Pancreas (tissue), 10 donors: ENCODE data around the gene POMGNT2. TPM values are rescaled to one million over a fixed set of nuclear protein-coding genes. Genes with fewer than 3 reads are reported as not detected.

Experiments used
- ATAC-seq, 4 donors: fragments of 200-7000 bp; cut with Tn5 transposase; one replicate each; pipeline versions ENCODE4 v1.8.0 to v1.9.1; 2020; ENCODE audit warnings: mild to moderate bottlenecking in 4 of 4, moderate library complexity in 4 of 4
- DNase-seq, 6 donors: peaks; one replicate each; pipeline ENCODE4 v3.0.0-alpha.2; 2020
- FAIRE-seq: peaks from 2 replicates; lab custom pipeline; 2012; peaks lifted over from hg19 to GRCh38; lab: Jason Lieb, UNC
- H3K27ac ChIP-seq, 4 donors: fragments of 200-600 bp; sonication (generic); 1 replicate in 3 of 4; 2 replicates in 1 of 4; pipeline versions ENCODE4 v1.5.0 to v1.8.0; 2020
- H3K27me3 ChIP-seq, 4 donors: fragments of 200-600 bp; one replicate each; pipeline ENCODE4 v1.8.0; 2021
- H3K36me3 ChIP-seq, 3 donors: fragments of 200-600 bp; sonication (generic) in 1 of 3; one replicate each; pipeline versions ENCODE4 v1.5.0 to v1.8.0; 2020 to 2021
- H3K4me1 ChIP-seq, 3 donors: fragments of 200-600 bp; one replicate each; pipeline ENCODE4 v1.8.0; 2021
- H3K4me3 ChIP-seq, 4 donors: fragments of 200-600 bp; sonication (generic) in 2 of 4; one replicate each; pipeline versions ENCODE4 v1.5.0 to v1.8.0; 2020 to 2021
- H3K9me3 ChIP-seq, 4 donors: fragments of 200-600 bp; one replicate each; pipeline ENCODE4 v1.8.0; 2021
- WGBS, 2 donors: extraction: QIAGEN DNeasy Blood & Tissue Kit; methylation state at CpG; one replicate each; pipeline ENCODE4 v1.1.7; 2013; 5-methylcytosine and 5-hydroxymethylcytosine counted together
- intact Hi-C, 3 donors: fragments of 100-400 bp; cut with DNase I; formaldehyde crosslinking; loops; one replicate each; pipeline versions ENCODE4 v1.11.1 to v1.14.2; 2022
- polyA plus RNA-seq, 2 donors: library from polyadenylated mRNA; stranded (reverse); fragments of 200-250 nt; gene quantifications; one replicate each; pipeline ENCODE4 v1.2.3, GENCODE V29; 2013
- total RNA-seq, 6 donors: library from RNA; stranded (reverse); fragmentation: NEBNext Ultra II Directional in 4 of 6; extraction: Animal tissue kit (Norgen Biotek cat#: 25700) in 4 of 6; gene quantifications; one replicate each; pipeline versions ENCODE4 v1.2.1 to v1.2.4, GENCODE V29; 2021 to 2023
- TF ChIP-seq, protein P1 (sequence below), 4 donors: fragments of 200-600 bp; sonication (generic) in 3 of 4; IDR thresholded peaks; one replicate each; pipeline versions ENCODE4 v1.5.0 to v1.8.0; 2021; ENCODE audit warnings: antibody characterized with exemption in 4 of 4
- donor health status: healthy with polysubstance abuse.
- donor health status: DM: no; HTN: no; CAD: no; lungs with moderate emphysema.
- donor health status: DM: no; HTN: no; CAD: no.
- donor health status: control.
- donor health status: control.
- donor health status: Bipolar disorder and iron deficiency.
- donor health status: DM: yes; HTN: yes; CAD: no.
- donor health status: DM: no; HTN: no; CAD: no.
- donor health status: DM: no; HTN: no; CAD: no.
- donor health status: DM: yes; HTN: yes; CAD: no.

POMGNT2 gene
- 1 to 10 TPM; 6.0 to 9.9 (median 7.8) TPM for total RNA-seq
- 10 to 100 TPM in 1 of 2 donors, 1 to 10 TPM in 1; 4.4 to 13.5 TPM for polyA plus RNA-seq

DNA sequence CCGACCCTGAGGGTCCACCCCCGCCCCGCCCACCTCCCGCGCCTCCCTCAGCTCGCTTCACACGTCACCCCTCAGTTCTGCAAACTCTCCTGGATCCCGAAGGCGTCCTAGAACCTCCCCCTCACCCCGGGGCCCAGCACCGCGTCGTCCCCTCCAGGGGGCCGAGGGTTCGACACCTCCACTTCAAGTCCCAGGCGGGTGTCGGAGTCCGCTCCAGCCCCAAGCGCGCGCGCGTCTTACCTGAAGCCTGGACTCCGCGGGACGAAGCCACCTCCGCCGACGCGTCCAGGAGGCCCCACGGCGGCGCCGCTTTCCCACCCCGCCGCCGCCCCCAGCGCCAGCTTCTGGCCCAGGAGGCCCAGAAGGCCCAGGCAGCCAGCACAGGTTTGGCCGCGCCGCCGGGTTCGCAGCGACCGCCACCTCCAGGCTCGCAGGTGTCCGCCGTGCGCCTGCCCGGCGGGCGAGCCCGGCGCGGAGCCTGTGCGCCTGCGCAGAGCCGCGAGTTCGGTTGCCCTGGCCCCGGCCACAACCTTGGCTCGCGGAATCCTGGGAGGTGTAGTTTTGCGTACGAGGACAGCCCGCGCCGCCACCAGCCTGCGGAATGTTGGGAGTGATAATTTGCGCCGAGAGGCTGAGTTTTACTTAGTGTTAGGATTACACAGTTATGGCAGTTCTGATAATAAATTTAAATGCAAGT is at the start of gene POMGNT2:
Gene POMGNT2, minus strand, starts transcription at position 484 of the 697 bp plus-strand sequence. CDS start 24,648 bp downstream, outside the sequence.
- ATAC-seq (peak; percentile 97 to 99 (median 98)), FAIRE-seq (no peak), DNase-seq (peak; percentile 90 to 98 (median 94))
- TF ChIP-seq, protein P1, sequence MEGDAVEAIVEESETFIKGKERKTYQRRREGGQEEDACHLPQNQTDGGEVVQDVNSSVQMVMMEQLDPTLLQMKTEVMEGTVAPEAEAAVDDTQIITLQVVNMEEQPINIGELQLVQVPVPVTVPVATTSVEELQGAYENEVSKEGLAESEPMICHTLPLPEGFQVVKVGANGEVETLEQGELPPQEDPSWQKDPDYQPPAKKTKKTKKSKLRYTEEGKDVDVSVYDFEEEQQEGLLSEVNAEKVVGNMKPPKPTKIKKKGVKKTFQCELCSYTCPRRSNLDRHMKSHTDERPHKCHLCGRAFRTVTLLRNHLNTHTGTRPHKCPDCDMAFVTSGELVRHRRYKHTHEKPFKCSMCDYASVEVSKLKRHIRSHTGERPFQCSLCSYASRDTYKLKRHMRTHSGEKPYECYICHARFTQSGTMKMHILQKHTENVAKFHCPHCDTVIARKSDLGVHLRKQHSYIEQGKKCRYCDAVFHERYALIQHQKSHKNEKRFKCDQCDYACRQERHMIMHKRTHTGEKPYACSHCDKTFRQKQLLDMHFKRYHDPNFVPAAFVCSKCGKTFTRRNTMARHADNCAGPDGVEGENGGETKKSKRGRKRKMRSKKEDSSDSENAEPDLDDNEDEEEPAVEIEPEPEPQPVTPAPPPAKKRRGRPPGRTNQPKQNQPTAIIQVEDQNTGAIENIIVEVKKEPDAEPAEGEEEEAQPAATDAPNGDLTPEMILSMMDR (IDR thresholded peaks at IDR 0.05): no peak
- Histone ChIP-seq H3K36me3 (no peaks in the 10 kb centered on the region), H3K4me1 (peaks cover 0 to 9% (median 4%) of the 10 kb centered on the region in 3 donors), H3K27ac (peak within 1 kb of the TSS; percentile 34 to 56 (median 44)), H3K4me3 (peak within 1 kb of the TSS; percentile 71 to 93 (median 74)), H3K27me3 (no peaks in the 10 kb centered on the region), H3K9me3 (no peaks in the 10 kb centered on the region)
- 1 to 2% methylated on average over 62 to 71 of the region's 71 CpGs for WGBS, 2 donors
- intact Hi-C loops: no loop called here

DNA sequence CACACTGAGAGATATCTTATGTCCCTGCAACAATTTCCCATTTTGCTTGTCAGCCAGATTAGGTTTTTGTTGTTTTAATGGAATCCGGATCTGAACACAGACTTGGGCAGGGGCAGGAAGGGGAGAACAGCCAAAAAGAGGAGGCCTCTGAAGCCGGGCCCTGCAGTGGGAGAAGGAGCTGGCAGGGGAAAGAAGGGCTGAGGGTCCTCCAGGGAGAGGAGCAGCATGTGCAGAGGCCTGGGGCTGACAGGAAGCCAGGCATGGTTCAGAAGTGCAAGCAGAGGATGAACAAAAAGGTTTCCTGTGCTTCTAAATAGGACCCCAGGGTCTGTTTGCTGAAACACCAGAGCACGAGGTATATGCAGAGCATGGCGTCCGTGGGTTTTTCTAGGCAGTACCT is 49.1 kb upstream of the POMGNT2 start:
- no peak overlapping the region for H3K27ac ChIP-seq
- H3K27me3 ChIP-seq: no peaks in the 10 kb centered on the region
- no peak for ATAC-seq
- 78 to 87% methylated on average over 5 of the region's 5 CpGs for WGBS, 2 donors
- TF ChIP-seq, protein P1 (IDR thresholded peaks at IDR 0.05): no peak
- H3K36me3 ChIP-seq: no peaks in the 10 kb centered on the region
- H3K9me3 ChIP-seq: no peaks in the 10 kb centered on the region
- no peak for DNase-seq
- no peaks in the 10 kb centered on the region for H3K4me1 ChIP-seq
- no peak overlapping the region for H3K4me3 ChIP-seq
- FAIRE-seq: no peak
- intact Hi-C loops: loop anchor here in 2 of 3 donors (5.0 to 10.0 kb wide), 2 partner anchors 190 to 222 kb away; no protein-coding TSS in a partner anchor

DNA sequence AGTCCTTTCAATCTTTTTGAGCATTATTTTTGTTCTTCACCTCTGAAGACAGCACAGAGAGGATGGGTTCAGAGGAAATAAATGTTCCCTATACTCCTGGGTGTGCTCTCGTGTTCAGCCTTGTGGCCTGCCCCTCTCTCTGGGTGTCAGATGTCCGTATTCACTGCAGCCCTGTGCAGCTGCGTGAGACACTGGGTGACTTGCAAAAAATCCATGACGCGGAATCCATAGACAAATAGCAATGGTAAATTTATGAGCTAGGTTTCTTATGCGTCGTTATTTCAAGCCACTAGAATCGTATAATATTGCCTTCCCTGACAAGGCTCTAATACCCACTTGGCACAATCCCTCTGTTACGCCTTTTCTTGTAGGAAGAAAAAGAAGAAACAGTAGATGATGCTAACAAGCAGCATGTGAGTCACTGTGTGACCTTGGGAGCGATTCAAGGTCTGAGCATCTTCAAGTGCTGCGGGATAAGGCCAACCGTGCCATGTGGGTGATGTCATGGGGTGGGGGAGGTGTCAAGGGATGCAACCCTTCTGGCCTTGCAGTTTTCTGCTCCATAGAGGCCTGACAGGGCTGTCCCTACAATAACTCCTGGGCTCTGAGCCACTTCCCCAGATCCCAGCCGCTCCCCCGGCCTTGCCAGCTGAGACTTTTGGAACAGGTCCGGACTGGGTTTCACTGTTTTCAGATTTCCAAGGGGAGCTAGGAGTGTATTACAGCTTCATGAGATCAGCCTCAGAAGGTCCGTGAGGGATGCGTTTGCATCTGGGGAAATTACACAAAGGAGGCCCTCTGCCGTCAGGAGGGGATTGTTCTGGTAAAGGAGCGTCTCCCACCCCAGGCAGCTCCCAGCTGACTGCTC is 47.6 kb upstream of the POMGNT2 start:
- Histone ChIP-seq H3K27ac (no peak overlapping the region), H3K36me3 (no peaks in the 10 kb centered on the region), H3K27me3 (no peaks in the 10 kb centered on the region), H3K4me1 (no peaks in the 10 kb centered on the region), H3K9me3 (no peaks in the 10 kb centered on the region), H3K4me3 (no peak overlapping the region)
- WGBS, 2 donors: 70 to 74% methylated on average over 19 of the region's 19 CpGs
- peak in 2 of 4 donors; percentile 40 to 47 for ATAC-seq
- intact Hi-C loops: loop anchor here in 2 of 3 donors (10.0 kb wide), 1 partner anchor 189 kb away; no protein-coding TSS in a partner anchor
- no peak for FAIRE-seq
- peak in 2 of 6 donors; percentile 27 to 28 for DNase-seq
- TF ChIP-seq, protein P1 (IDR thresholded peaks at IDR 0.05): no peak

DNA sequence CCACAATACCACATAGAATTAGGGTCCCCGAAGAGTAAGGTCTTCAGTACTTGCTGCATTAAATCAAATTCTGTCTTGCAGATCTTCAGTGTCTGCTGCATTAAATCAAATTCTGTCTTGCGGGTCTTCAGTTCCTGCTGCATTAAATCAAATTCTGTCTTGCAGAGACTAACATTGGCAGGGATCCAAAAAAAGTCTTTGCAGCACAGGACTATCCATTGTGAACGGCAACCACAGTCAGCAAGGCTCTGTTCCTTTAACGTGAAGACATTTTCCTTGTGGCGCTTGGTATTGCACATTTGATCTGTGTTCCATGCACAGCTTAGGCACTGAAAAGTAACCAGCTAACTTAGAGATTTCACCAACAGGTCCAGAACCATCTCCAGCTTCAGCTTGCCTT is 46.8 kb upstream of the POMGNT2 start:
- TF ChIP-seq, protein P1 (IDR thresholded peaks at IDR 0.05): no peak
- no peak overlapping the region for H3K4me3 ChIP-seq
- no peaks in the 10 kb centered on the region for H3K27me3 ChIP-seq
- intact Hi-C loops: loop anchor here in 2 of 3 donors (10.0 kb wide), 1 partner anchor 188 kb away; no protein-coding TSS in a partner anchor
- no peak for DNase-seq
- WGBS, 2 donors: 40 to 53% methylated on average over 5 of the region's 5 CpGs
- no peak overlapping the region for H3K27ac ChIP-seq
- H3K4me1 ChIP-seq: no peaks in the 10 kb centered on the region
- H3K9me3 ChIP-seq: no peaks in the 10 kb centered on the region
- FAIRE-seq: no peak
- no peaks in the 10 kb centered on the region for H3K36me3 ChIP-seq
- no peak for ATAC-seq
